Endothelial cell of umbilical vein (primary cell): ENCODE data around the gene MCM9. TPM values are rescaled to one million over a fixed set of nuclear protein-coding genes. Genes with fewer than 3 reads are reported as not detected.
"Not testable (repeated sequence)": the region's sequence is repeated elsewhere in the genome, so short reads cannot be mapped to it uniquely, and the experiment has no call there.

Source experiments
- BruUV-seq: library from RNA; stranded (reverse); fragments of 400-500 nt; replicated peaks from 2 replicates; lab custom pipeline; 2021; lab: Mats Ljungman, UMichigan
- CTCF ChIA-PET: fragments of 300-600, 350-600 bp; sonication (Branson Sonifier 250); formaldehyde crosslinking; loops from one replicate; lab custom pipeline; 2021; ENCODE audit warnings: antibody characterized with exemption, inconsistent platforms; lab: Charles Lee
- POLR2A ChIA-PET: fragments of 300-600, 350-600 bp; sonication (Branson Sonifier 250); formaldehyde crosslinking; loops from one replicate; lab custom pipeline; 2021; ENCODE audit warnings: antibody characterized with exemption, inconsistent platforms; lab: Charles Lee
- DNase-seq: peaks from one replicate; pipeline ENCODE4 v3.0.0-alpha.2; 2011; ENCODE audit warnings: low read depth, low spot score
- FAIRE-seq: peaks from 2 replicates; lab custom pipeline; 2011; peaks lifted over from hg19 to GRCh38; lab: Jason Lieb, UNC
- H2AFZ ChIP-seq: 2 replicates; pipeline ENCODE4 v1.6.0; 2012; ENCODE audit warnings: low read depth, low read length, control low read depth, inconsistent platforms
- H3K27ac ChIP-seq: 2 replicates; pipeline ENCODE4 v1.5.1; 2011; ENCODE audit warnings: low read depth, mild to moderate bottlenecking, control low read depth, low read length, moderate library complexity; ENCODE audit not compliant: insufficient read depth
- H3K27me3 ChIP-seq, 2 experiments: 2 replicates each; pipeline versions ENCODE4 v1.6.0 to v1.6.1; 2011; ENCODE audit warnings: low read length in 2 of 2, mixed read lengths in 1 of 2; ENCODE audit not compliant: control insufficient read depth in 2 of 2, insufficient read depth in 2 of 2
- H3K36me3 ChIP-seq, 2 experiments: 2 replicates in 1 of 2; 3 replicates in 1 of 2; pipeline ENCODE4 v1.5.1; 2011; ENCODE audit warnings: low read length in 2 of 2, mild to moderate bottlenecking in 1 of 2, moderate library complexity in 1 of 2; ENCODE audit not compliant: control insufficient read depth in 2 of 2, insufficient read depth in 2 of 2; ENCODE audit errors: extremely low read depth in 1 of 2
- H3K4me1 ChIP-seq: 3 replicates; pipeline ENCODE4 v1.5.1; 2011; ENCODE audit warnings: mild to moderate bottlenecking, low read length; ENCODE audit not compliant: control insufficient read depth, insufficient read depth; ENCODE audit errors: extremely low read depth
- H3K4me2 ChIP-seq: 2 replicates; pipeline ENCODE4 v1.6.1; 2011; ENCODE audit warnings: low read length, control low read depth, mixed read lengths; ENCODE audit not compliant: insufficient read depth
- H3K4me3 ChIP-seq, 3 experiments: fragments of 200-600 bp in 1 of 3; sonication (generic), shearing (Covaris generic) in 1 of 3; replicated peaks in 1 of 3; 2 replicates each; pipeline ENCODE4 v1.5.1; 2011 to 2016; ENCODE audit warnings: control low read depth in 3 of 3, low read length in 3 of 3, mild to moderate bottlenecking in 2 of 3, inconsistent platforms in 1 of 3, low read depth in 1 of 3, moderate library complexity in 1 of 3; ENCODE audit not compliant: insufficient read depth in 1 of 3
- H3K79me2 ChIP-seq: 2 replicates; pipeline ENCODE4 v1.6.0; 2012; ENCODE audit warnings: low read length, inconsistent platforms; ENCODE audit not compliant: control insufficient read depth, insufficient read depth
- H3K9ac ChIP-seq: replicated peaks from 2 replicates; pipeline ENCODE3; 2011; ENCODE audit warnings: low read length, control low read depth; ENCODE audit not compliant: insufficient read depth; ENCODE audit errors: extremely low read depth
- H3K9me1 ChIP-seq: replicated peaks from 3 replicates; pipeline ENCODE4 v1.6.0; 2011; ENCODE audit warnings: mild to moderate bottlenecking, low read length; ENCODE audit not compliant: control insufficient read depth, insufficient read depth; ENCODE audit errors: extremely low read depth
- H3K9me3 ChIP-seq: replicated peaks from 2 replicates; pipeline ENCODE4 v1.5.1; 2012; ENCODE audit warnings: low read length, inconsistent platforms; ENCODE audit not compliant: control insufficient read depth, insufficient read depth
- H4K20me1 ChIP-seq: replicated peaks from 2 replicates; pipeline ENCODE3; 2011; ENCODE audit warnings: mild to moderate bottlenecking, low read length; ENCODE audit not compliant: control insufficient read depth, insufficient read depth; ENCODE audit errors: extremely low read depth
- EZH2 ChIP-seq: IDR thresholded peaks from 2 replicates; pipeline ENCODE4 v1.6.1; 2012; ENCODE audit warnings: borderline replicate concordance, low read depth, mild to moderate bottlenecking, moderate library complexity, low read length, inconsistent platforms; ENCODE audit not compliant: severe bottlenecking
- FOS ChIP-seq: IDR thresholded peaks from 2 replicates; pipeline ENCODE4 v1.6.1; 2011; ENCODE audit warnings: mild to moderate bottlenecking, low read length, moderate library complexity, borderline replicate concordance; ENCODE audit not compliant: insufficient read depth
- GATA2 ChIP-seq: IDR thresholded peaks from 2 replicates; pipeline ENCODE4 v1.7.0; 2011; ENCODE audit warnings: low read depth, mild to moderate bottlenecking, moderate library complexity, mixed read lengths, low read length; ENCODE audit not compliant: insufficient read length, insufficient read depth
- JUN ChIP-seq: IDR thresholded peaks from 2 replicates; pipeline ENCODE4 v1.6.1; 2011; ENCODE audit warnings: borderline replicate concordance, low read depth; ENCODE audit not compliant: insufficient read length, insufficient read depth
- MYC ChIP-seq: IDR thresholded peaks from one replicate; pipeline ENCODE4 v1.6.1; 2011; ENCODE audit warnings: mild to moderate bottlenecking, low read depth, low read length
- POLR2A ChIP-seq: IDR thresholded peaks from 2 replicates; pipeline ENCODE4 v1.6.1; 2012; ENCODE audit warnings: low read depth, mild to moderate bottlenecking, control low read depth, low read length
- POLR2AphosphoS5 ChIP-seq: IDR thresholded peaks from 2 replicates; pipeline ENCODE4 v1.6.1; 2012; ENCODE audit warnings: low read depth, mild to moderate bottlenecking, control low read depth, low read length, moderate library complexity; ENCODE audit not compliant: insufficient read depth
- dilution Hi-C: fragments of 300-500 bp; cut with MboI; formaldehyde crosslinking; loops from one replicate; pipeline ENCODE4 v1.15.0; 2019; ENCODE audit warnings: low sequenced_read_pairs; ENCODE audit not compliant: extremely low pct_ligation_motif_present
- intact Hi-C: fragments of 100-400 bp; cut with micrococcal nuclease; formaldehyde crosslinking; loops from one replicate; pipeline ENCODE4 v1.10.0; 2022
- polyA plus RNA-seq, 4 experiments: library from polyadenylated mRNA; depleted of rRNA in 3 of 4; stranded (reverse) in 3 of 4; unstranded in 1 of 4; fragments of >200 nt; gene quantifications; 2 replicates each; pipeline versions ENCODE4 v1.2.1 to v1.2.3, GENCODE V29; 2011 to 2012; ENCODE audit warnings: missing spikeins in 1 of 4
- total RNA-seq: library from RNA; stranded (reverse); gene quantifications from 2 replicates; pipeline ENCODE4 v1.2.3, GENCODE V29; 2021
- TF ChIP-seq, protein P1 (sequence below): IDR thresholded peaks from 2 replicates; pipeline ENCODE4 v1.6.1; 2011; ENCODE audit not compliant: insufficient read depth, insufficient read length
- TF ChIP-seq, protein P2 (sequence below), 2 donors: IDR thresholded peaks; 1 replicate in 1 of 2; 2 replicates in 1 of 2; pipeline ENCODE4 v1.5.1; 2011; ENCODE audit warnings: low read length in 2 of 2, mild to moderate bottlenecking in 2 of 2, moderate library complexity in 2 of 2, control low read depth in 1 of 2, inconsistent platforms in 1 of 2, low read depth in 1 of 2; ENCODE audit not compliant: insufficient read depth in 1 of 2; ENCODE audit errors: extremely low read depth in 1 of 2

Gene MCM9
- total and polyA plus RNA-seq, 2 donors (not counting 3 experiments of a cell fraction or from before 2014, with no cell fraction given) = 2.0 to 14.1 TPM

- FAIRE-seq (no peak), DNase-seq (no peak)
- Histone ChIP-seq H3K9me1 (no peaks in the 10 kb centered on the region), H2AFZ (no peak overlapping the region), H3K9me3 (no peaks in the 10 kb centered on the region), H3K36me3 (no peaks in the 10 kb centered on the region), H3K4me2 (no peak overlapping the region), H3K9ac (no peak overlapping the region), H3K27ac (no peak overlapping the region), H3K27me3 (peaks cover 0 to 2% of the 10 kb centered on the region in 2 experiments), H3K4me3 (no peak overlapping the region), H3K4me1 (no peaks in the 10 kb centered on the region), H3K79me2 (no peaks in the 10 kb centered on the region), H4K20me1 (no peaks in the 10 kb centered on the region)
- TF ChIP-seq EZH2 (no peak), POLR2AphosphoS5 (no peak), FOS (no peak), MYC (no peak), GATA2 (no peak), POLR2A (no peak), JUN (no peak)
- TF ChIP-seq, protein P1, sequence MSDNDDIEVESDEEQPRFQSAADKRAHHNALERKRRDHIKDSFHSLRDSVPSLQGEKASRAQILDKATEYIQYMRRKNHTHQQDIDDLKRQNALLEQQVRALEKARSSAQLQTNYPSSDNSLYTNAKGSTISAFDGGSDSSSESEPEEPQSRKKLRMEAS = no peak
- TF ChIP-seq, protein P2, sequence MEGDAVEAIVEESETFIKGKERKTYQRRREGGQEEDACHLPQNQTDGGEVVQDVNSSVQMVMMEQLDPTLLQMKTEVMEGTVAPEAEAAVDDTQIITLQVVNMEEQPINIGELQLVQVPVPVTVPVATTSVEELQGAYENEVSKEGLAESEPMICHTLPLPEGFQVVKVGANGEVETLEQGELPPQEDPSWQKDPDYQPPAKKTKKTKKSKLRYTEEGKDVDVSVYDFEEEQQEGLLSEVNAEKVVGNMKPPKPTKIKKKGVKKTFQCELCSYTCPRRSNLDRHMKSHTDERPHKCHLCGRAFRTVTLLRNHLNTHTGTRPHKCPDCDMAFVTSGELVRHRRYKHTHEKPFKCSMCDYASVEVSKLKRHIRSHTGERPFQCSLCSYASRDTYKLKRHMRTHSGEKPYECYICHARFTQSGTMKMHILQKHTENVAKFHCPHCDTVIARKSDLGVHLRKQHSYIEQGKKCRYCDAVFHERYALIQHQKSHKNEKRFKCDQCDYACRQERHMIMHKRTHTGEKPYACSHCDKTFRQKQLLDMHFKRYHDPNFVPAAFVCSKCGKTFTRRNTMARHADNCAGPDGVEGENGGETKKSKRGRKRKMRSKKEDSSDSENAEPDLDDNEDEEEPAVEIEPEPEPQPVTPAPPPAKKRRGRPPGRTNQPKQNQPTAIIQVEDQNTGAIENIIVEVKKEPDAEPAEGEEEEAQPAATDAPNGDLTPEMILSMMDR (IDR thresholded peaks at IDR 0.05; ENCODE audit: extremely low read depth in 1 of 2, insufficient read depth in 1 of 2, low read depth in 1 of 2, low read length in 2 of 2) = no peak
- ChIA-PET POLR2A (no interaction called here), CTCF (interaction anchor here (1.3 to 1.6 kb wide), 2 partner anchors 21 to 32 kb away, joined by 3 to 4 read pairs; no protein-coding TSS in a partner anchor)
- dilution Hi-C loops (no loop called here), intact Hi-C loops (no loop called here)
- BruUV-seq = no TSS peak
Observed at GRCh38 chr6:118768441-118768840, 166.5 kb downstream of the MCM9 start.

DNA sequence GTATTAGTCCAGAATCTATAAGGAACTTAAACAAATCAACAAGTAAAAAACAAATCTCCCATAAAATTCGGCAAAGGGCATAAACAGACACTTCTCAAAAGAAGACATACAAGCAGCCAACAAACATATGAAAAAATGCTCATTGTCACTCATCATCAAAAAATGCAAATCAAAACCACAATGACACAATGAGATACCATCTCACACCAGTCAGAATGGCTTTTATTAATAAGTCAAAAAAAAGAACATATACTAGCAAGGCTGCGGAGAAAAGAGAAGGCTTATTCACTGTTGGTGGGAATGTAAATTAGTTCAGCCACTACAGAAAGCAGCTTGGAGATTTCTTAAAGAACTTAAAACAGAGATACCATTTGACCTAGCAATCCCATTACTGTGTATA, 169.6 kb downstream of the MCM9 start:
- dilution Hi-C loops, H3K9ac ChIP-seq, H3K4me2 ChIP-seq, H3K27me3 ChIP-seq, H3K4me1 ChIP-seq, H3K36me3 ChIP-seq, H4K20me1 ChIP-seq, POLR2A ChIA-PET, CTCF ChIA-PET, H3K9me1 ChIP-seq, H3K9me3 ChIP-seq, intact Hi-C loops, H3K79me2 ChIP-seq, DNase-seq, H2AFZ ChIP-seq, BruUV-seq, H3K4me3 ChIP-seq, H3K27ac ChIP-seq, FAIRE-seq: not testable (repeated sequence)
